SU-DHL-6 (cell line): Measurements from ENCODE around the gene UTP25.

Experiments used
- CTCF ChIP-seq: fragments of 200-600 bp; sonication (generic); IDR thresholded peaks from one replicate; pipeline ENCODE4 v1.5.1; 2017; ENCODE audit warnings: antibody characterized with exemption, mild to moderate bottlenecking, low read length, moderate library complexity; ENCODE audit not compliant: insufficient read depth, poor library complexity, severe bottlenecking
- EZH2phosphoT487 ChIP-seq: fragments of 200-600 bp; sonication (generic), shearing (Covaris generic); conservative IDR thresholded peaks from 2 replicates; pipeline ENCODE4 v1.6.1; 2018; ENCODE audit warnings: mild to moderate bottlenecking, antibody characterized with exemption, low read length, moderate library complexity, mixed read lengths

GRCh38 chr1:209896346-209896745 is 68.6 kb downstream of the UTP25 start:
- TF ChIP-seq CTCF (no peak), EZH2phosphoT487 (no peak)
